Activated T-cell treated with anti-CD3 and anti-CD28 coated beads for 24 hours (primary cell): ENCODE data around the gene ZNF91.
"Not testable (repeated sequence)": the region's sequence is repeated elsewhere in the genome, so short reads cannot be mapped to it uniquely, and the experiment has no call there.

Experiments
- DNase-seq: peaks from one replicate; pipeline ENCODE4 v3.0.0-alpha.2; 2020; ENCODE audit warnings: low read depth

The ZNF91 gene

GRCh38 chr19:23395722-23396117 is 449 bp upstream of the ZNF91 start:
- not testable (repeated sequence) for DNase-seq

GRCh38 chr19:23394511-23394910 is 760 bp downstream of the ZNF91 start:
- no peak for DNase-seq

GRCh38 chr19:23393121-23393520 is 2.1 kb downstream of the ZNF91 start:
- DNase-seq, result no peak

GRCh38 chr19:23391236-23391635 is 4.0 kb downstream of the ZNF91 start:
- no peak for DNase-seq

- DNase-seq, result no peak
Measured at GRCh38 chr19:23385404-23385803, 9.9 kb downstream of the ZNF91 start.

GRCh38 chr19:23384858-23385257 is 10.4 kb downstream of the ZNF91 start:
- no peak for DNase-seq

GRCh38 chr19:23384166-23384565 is 11.1 kb downstream of the ZNF91 start:
- DNase-seq, result no peak

GRCh38 chr19:23382955-23383354 is 12.3 kb downstream of the ZNF91 start:
- DNase-seq, result no peak

GRCh38 chr19:23381114-23381513 is 14.2 kb downstream of the ZNF91 start:
- DNase-seq, result no peak

GRCh38 chr19:23379671-23380070 is 15.6 kb downstream of the ZNF91 start:
- DNase-seq, result not testable (repeated sequence)

- DNase-seq, result no peak
Measured at GRCh38 chr19:23378948-23379347, 16.3 kb downstream of the ZNF91 start.

- no peak for DNase-seq
Measured at GRCh38 chr19:23377276-23377675, 18.0 kb downstream of the ZNF91 start.

GRCh38 chr19:23366437-23366836 is 28.8 kb downstream of the ZNF91 start:
- no peak for DNase-seq

- DNase-seq, result not testable (repeated sequence)
Measured at GRCh38 chr19:23366031-23366430, 29.2 kb downstream of the ZNF91 start.

- no peak for DNase-seq
Measured at GRCh38 chr19:23365222-23365621, 30.0 kb downstream of the ZNF91 start.

- DNase-seq, result not testable (repeated sequence)
Measured at GRCh38 chr19:23361843-23362242, 33.4 kb downstream of the ZNF91 start.

- DNase-seq, result no peak
Measured at GRCh38 chr19:23351806-23352205, 43.5 kb downstream of the ZNF91 start.

GRCh38 chr19:23346696-23347095 is 48.6 kb downstream of the ZNF91 start:
- DNase-seq, result no peak

GRCh38 chr19:23345838-23346237 is 49.4 kb downstream of the ZNF91 start:
- no peak for DNase-seq

GRCh38 chr19:23343434-23344010 is 51.7 kb downstream of the ZNF91 start:
- DNase-seq, result no peak

- DNase-seq, result no peak
Measured at GRCh38 chr19:23328211-23328610, 67.1 kb downstream of the ZNF91 start.

- DNase-seq, result no peak
Measured at GRCh38 chr19:23321953-23322549, 73.2 kb downstream of the ZNF91 start.

GRCh38 chr19:23321403-23321802 is 73.9 kb downstream of the ZNF91 start:
- DNase-seq, result not testable (repeated sequence)

GRCh38 chr19:23319571-23319970 is 75.7 kb downstream of the ZNF91 start:
- DNase-seq, result not testable (repeated sequence)
